Measurements from ENCODE around the gene GRB10. TPM values are rescaled to one million over a fixed set of nuclear protein-coding genes. Genes with fewer than 3 reads are reported as not detected.

GRB10 gene
- total and polyA plus RNA-seq, 2 donors (not counting 3 experiments of a cell fraction or from before 2014, with no cell fraction given), result 43.7 to 240 TPM

DNA sequence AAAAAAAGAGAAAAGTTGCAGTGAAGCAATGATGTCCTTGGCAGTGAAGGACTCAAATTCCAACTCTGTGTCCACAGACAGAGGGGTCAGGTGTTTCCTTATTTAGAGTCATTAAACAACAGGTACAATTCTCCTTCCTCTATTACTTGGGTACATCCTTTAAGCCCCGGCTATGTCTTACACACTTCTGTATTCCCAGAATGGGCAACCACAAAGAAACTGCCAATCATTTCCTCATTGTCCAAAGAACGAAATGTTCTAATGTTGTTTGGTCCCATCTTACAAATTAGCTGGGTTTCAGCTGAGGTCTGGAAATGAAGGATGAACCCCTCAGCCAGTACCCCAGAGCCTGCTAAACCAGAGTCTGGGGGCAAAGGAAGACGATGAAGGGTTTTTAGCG lies 59.5 kb downstream of the GRB10 start:
- no peak overlapping the region for H3K4me2 ChIP-seq (ENCODE audit: insufficient read depth, low read length)
- no peak overlapping the region for H2AFZ ChIP-seq (ENCODE audit: low read depth, low read length)
- FAIRE-seq (no peak), DNase-seq (ENCODE audit: low read depth, low spot score) (no peak)
- H3K36me3 ChIP-seq (ENCODE audit: control insufficient read depth in 2 of 2, extremely low read depth in 1 of 2, insufficient read depth in 2 of 2, low read length in 2 of 2), result peaks cover 0 to 13% of the 10 kb centered on the region in 2 experiments
- H4K20me1 ChIP-seq (replicated peaks; ENCODE audit: control insufficient read depth, extremely low read depth, insufficient read depth, low read length), result peaks cover 5% of the 10 kb centered on the region
- TF ChIP-seq GATA2 (IDR thresholded peaks at IDR 0.05; ENCODE audit: insufficient read depth, insufficient read length, low read depth, low read length), result no peak
- no peak for TF ChIP-seq JUN (IDR thresholded peaks at IDR 0.05; ENCODE audit: borderline replicate concordance, insufficient read depth, insufficient read length, low read depth)
- TF ChIP-seq, protein P1, sequence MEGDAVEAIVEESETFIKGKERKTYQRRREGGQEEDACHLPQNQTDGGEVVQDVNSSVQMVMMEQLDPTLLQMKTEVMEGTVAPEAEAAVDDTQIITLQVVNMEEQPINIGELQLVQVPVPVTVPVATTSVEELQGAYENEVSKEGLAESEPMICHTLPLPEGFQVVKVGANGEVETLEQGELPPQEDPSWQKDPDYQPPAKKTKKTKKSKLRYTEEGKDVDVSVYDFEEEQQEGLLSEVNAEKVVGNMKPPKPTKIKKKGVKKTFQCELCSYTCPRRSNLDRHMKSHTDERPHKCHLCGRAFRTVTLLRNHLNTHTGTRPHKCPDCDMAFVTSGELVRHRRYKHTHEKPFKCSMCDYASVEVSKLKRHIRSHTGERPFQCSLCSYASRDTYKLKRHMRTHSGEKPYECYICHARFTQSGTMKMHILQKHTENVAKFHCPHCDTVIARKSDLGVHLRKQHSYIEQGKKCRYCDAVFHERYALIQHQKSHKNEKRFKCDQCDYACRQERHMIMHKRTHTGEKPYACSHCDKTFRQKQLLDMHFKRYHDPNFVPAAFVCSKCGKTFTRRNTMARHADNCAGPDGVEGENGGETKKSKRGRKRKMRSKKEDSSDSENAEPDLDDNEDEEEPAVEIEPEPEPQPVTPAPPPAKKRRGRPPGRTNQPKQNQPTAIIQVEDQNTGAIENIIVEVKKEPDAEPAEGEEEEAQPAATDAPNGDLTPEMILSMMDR (IDR thresholded peaks at IDR 0.05; ENCODE audit: extremely low read depth in 1 of 2, insufficient read depth in 1 of 2, low read depth in 1 of 2, low read length in 2 of 2), result no peak
- TF ChIP-seq, protein P2, sequence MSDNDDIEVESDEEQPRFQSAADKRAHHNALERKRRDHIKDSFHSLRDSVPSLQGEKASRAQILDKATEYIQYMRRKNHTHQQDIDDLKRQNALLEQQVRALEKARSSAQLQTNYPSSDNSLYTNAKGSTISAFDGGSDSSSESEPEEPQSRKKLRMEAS (IDR thresholded peaks at IDR 0.05; ENCODE audit: insufficient read depth, insufficient read length), result no peak
- no peak for TF ChIP-seq MYC (IDR thresholded peaks at IDR 0.05; ENCODE audit: low read depth, low read length)
- no peak for TF ChIP-seq EZH2 (IDR thresholded peaks at IDR 0.05; ENCODE audit: borderline replicate concordance, low read depth, low read length, severe bottlenecking)
- TF ChIP-seq POLR2AphosphoS5 (IDR thresholded peaks at IDR 0.05; ENCODE audit: insufficient read depth, low read depth, low read length), result no peak
- TF ChIP-seq FOS (IDR thresholded peaks at IDR 0.05; ENCODE audit: borderline replicate concordance, insufficient read depth, low read length), result no peak
- no peak for TF ChIP-seq POLR2A (IDR thresholded peaks at IDR 0.05; ENCODE audit: low read depth, low read length)
- no peak overlapping the region for H3K9ac ChIP-seq (replicated peaks; ENCODE audit: extremely low read depth, insufficient read depth, low read length)
- H3K9me3 ChIP-seq (replicated peaks; ENCODE audit: control insufficient read depth, insufficient read depth, low read length), result no peaks in the 10 kb centered on the region
- no TSS peak for BruUV-seq (replicated peaks)
- no peaks in the 10 kb centered on the region for H3K9me1 ChIP-seq (replicated peaks; ENCODE audit: control insufficient read depth, extremely low read depth, insufficient read depth, low read length)
- ChIA-PET POLR2A (no interaction called here), CTCF (interaction anchor here (1.0 to 1.3 kb wide), 2 partner anchors 16 to 418 kb away, joined by 3 to 6 read pairs; no protein-coding TSS in a partner anchor)
- intact Hi-C loops (cut with micrococcal nuclease), result no loop called here
- peaks cover 69% of the 10 kb centered on the region for H3K4me1 ChIP-seq (ENCODE audit: control insufficient read depth, extremely low read depth, insufficient read depth, low read length)
- peaks cover 91% of the 10 kb centered on the region for H3K79me2 ChIP-seq (ENCODE audit: control insufficient read depth, insufficient read depth, low read length)
- no peak overlapping the region for H3K4me3 ChIP-seq (replicated peaks in 1 of 3; ENCODE audit: insufficient read depth in 1 of 3, low read depth in 1 of 3, low read length in 3 of 3)
- H3K27ac ChIP-seq (ENCODE audit: insufficient read depth, low read depth, low read length), result no peak overlapping the region
- no peaks in the 10 kb centered on the region for H3K27me3 ChIP-seq (ENCODE audit: control insufficient read depth in 2 of 2, insufficient read depth in 2 of 2, low read length in 2 of 2)
- dilution Hi-C loops (cut with MboI; ENCODE audit: extremely low pct_ligation_motif_present, low sequenced_read_pairs), result no loop called here

Measured in endothelial cell of umbilical vein (primary cell).